AG08395 (cell line): ENCODE data around the gene ZCCHC4.

Experiments
- DNase-seq: peaks from one replicate; pipeline ENCODE4 v3.0.0; 2012; ENCODE audit warnings: mixed read lengths, low spot score

Gene ZCCHC4

DNA sequence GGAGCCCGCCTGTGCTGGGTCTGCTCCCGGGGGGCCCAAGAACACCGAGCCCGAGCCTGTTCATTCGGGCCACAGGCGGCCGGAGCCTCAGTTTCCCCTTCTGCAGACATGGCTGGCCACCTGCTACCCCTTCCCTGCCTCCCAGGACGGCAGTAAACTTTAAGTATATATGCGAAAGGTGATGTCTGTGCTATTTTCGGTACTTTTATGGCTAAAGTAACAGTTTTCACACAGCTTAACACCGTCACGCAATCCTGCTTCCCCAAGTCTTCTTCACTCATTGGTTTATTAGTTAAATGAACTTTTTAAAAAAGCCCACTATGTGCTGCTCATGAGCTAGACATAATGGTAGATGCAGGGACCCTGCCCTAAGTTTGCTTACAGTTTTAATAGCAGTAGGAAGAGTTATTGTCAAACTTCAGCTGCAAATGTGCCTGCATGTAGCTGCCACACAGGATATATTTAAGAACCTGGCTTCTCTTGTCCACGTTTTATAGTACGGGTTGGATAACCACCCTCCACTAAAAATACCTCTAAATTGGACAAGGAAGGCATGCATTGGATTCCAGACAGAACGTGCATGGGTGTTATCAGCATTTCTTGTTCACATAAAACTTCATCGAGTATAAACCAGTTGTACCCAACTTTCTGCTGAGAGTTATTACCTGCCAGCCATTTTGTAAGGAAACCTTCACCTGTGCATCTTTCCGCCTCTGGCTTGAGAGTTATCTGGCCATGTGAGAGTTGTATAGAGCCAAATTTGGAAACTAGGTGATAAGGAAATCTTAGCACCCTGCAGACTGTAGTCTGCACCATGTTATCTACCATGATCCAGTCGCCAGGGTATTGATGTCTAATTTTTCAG lies 65.2 kb downstream of the ZCCHC4 start:
- no peak for DNase-seq

DNA sequence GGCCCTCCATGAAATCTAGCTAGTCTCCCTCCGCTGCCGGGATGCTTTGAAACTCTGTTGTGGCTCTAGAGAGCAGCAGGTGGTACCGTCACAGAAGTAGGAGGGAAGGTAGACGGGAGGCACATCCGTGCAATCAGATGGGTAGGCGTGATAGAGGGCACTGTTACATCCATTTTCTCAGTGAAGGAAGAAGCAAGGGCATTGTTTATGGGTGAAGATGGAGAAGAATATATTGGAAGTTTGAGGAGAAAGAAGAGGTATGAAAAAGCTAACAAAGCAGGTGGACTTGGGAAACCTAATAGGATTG lies 65.8 kb downstream of the ZCCHC4 start:
- no peak for DNase-seq

DNA sequence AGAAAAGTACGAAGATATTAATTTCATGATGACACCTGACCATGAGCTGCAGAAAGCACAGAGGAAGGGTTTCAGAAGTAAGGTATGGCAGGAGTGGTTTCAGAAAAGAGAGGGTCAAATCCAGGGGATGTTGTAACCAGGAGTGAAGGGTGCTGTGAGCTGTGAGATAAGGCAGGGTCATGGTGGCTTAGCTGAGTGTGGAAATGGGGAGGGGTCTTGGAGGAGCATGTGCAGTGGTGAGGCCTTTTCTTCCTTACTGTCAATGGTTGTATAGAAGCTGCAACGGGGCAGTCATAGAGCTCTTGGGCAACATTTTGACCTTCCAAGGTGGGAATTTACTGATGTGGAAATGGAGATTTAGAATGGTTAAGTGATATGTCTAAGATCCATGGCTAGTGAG lies 67.0 kb downstream of the ZCCHC4 start:
- no peak for DNase-seq

DNA sequence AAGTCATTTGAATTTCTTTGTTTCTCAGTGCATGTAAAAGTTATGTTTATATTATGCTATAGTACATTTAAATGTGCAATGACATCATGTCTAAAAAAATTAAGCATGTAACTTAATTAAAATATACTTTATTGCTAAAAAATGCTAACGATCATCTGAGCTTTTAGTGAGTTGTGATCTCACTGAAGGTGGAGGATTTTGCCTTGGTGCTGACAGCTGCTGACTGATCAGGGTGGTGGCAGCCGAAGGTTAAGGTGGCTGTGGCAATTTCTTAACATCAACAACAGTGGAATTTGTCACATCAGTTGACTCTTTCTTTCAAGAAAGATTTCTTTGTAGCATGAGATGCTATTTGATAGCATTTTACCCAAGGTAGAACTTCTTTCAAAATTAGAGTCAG lies 71.1 kb downstream of the ZCCHC4 start:
- no peak for DNase-seq

DNA sequence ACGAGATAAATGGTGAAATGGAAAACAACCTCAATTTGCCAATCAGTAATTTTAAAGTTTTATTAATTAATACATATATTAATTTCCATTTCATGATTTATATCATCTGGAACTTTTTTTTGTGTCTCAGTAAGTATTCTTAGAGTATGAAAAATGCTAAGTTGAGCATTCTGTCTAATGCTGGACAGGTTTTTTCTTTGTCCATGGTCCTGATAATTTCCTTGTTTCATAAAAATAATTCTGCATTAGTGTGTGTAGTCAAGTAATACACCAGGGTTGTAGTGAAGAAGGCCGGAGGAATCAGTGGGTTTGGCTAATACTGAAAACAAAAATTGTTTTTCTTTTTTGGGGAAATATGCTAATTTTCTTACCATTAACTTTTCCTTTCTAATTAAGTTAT lies 74.4 kb downstream of the ZCCHC4 start:
- no peak for DNase-seq

DNA sequence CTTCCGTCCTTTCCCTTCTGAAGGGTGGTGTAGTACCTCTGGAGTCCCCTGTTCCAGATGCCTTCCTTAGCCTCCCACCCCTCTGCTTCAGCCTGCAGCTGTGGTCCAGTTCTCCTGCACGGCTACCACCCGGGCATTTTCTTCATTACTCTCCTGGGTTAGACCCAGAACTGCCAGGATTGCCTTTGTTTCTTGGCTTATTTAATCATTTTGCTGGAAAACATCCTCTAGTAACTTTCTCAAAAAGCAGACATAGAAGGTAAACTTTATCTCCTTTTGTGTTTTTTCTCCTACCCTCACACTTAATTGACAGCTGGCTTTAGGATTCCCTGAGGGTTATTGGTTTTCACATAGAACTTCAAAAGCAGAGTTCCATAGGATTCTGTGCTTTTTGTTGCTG lies 84.7 kb downstream of the ZCCHC4 start:
- no peak for DNase-seq

DNA sequence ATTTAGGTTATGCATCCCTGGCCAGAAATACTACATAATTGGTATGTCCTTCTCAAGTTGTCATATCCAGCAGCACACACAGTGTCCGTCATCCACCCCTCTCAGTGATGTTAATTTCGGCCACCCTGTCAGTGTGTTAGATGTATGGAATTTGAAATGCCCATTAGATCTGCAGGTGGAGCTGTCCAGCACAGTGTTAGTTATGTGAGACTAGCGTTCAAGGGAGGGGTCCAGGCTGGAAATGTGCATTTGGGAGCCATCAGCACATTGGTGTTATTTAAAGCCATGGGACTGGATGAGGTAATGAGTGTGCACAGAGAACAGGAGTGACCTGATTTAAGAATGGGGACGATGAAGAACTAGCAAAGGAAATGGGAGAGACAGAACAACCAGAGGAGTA lies 86.9 kb downstream of the ZCCHC4 start:
- no peak for DNase-seq

DNA sequence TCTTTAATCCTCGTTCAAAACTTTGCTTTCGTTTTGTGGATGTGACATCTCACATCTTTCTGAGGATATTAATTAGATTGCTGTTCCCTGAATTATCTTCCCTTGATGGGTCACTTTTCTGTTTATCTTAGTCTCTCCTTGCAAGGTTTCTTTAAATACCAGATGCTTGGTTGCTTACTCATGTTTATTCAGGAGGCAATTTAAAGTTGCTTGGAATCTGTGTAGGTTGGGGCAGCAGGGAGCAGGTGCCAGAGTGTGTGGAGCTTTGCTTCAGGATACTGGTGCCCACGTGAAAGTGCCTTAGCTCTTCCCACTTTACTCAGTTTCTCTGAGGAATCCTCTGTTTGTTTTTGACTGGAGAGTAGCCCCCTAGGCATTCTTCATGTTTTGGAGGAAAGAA lies 88.5 kb downstream of the ZCCHC4 start:
- DNase-seq, result no peak

DNA sequence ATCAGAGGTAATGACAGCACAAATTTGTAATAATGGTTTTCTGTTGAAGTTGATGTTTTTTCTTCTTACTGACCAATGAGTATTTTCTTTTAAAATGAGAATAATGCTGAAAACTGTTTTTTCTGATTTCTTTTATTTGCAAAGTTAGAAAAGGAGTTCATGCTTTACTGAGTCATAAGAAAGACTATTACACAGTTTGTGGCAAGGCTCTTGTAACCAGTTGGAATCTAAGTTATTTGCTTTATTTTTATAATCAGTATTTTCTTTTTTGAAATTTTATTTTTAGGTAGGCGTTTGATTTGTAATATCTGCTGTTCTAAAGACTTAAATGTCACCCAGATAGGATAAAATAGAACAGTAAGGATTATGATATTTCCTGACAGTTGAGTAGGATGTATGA lies 89.9 kb downstream of the ZCCHC4 start:
- DNase-seq, result no peak

DNA sequence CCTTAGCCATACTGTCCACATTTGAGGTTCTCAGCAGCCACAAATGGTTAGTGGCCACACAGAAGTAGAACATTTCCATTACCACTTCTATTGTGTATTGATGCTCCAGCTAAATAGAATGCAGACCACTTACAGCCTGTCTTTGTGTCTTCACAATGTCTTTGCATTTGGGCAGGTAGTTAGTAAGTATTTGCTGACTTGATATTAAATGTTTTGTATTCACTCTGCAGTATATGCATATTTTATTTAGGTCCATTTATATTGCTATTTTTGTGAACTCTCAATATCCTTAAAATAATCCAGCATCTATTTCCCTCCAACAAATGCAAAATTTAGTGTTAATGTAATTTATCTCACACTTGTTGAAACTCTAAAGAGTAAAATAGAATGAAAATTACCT lies 91.1 kb downstream of the ZCCHC4 start:
- DNase-seq, result no peak

DNA sequence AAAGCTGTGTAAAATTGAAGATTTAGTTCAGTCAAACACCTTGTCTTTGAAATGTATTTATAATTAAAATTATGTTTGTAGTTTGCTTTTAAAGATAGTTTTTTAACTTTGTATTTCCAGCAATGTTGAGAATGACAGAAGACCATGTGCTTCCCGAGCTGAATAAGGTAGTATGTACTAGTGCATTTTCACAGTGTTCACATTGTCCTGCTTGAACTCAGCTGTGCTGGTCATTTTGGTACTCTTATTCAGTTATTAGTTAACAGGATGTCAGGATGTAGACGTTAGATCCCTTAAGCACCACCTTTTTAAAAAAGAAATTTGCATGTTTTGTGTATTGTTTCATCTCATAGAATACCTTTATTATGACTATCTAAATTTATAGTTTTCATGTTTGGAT lies 92.9 kb downstream of the ZCCHC4 start:
- DNase-seq, result no peak

DNA sequence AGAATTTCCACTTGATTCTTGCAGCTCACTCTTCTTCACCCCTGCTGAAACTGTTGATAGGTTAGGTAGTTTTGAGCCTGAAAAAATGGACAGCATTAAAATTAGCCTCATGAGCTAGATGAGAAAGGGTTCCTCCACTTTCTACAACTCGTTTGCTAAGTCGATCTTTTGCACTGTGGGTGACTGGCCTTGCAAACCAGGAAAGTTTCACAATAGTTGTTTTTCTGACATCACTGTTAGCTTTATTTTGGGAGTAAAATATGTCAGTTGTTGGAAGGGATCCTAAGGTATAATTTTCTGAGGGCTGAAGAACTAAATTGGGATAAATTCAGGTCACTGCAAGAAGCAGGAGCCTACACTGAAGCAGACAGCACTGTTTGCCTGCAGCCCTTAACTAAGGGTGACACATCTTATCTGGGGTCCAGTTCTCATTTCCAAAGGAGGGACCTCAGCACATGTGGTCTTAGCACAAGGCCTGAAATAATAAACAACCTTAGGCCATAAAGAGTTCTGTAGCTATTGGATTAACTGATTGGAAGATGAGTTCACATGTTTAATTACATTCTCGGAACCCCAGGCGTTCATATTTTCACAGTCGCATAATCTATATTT lies 93.6 kb downstream of the ZCCHC4 start:
- DNase-seq, result no peak

DNA sequence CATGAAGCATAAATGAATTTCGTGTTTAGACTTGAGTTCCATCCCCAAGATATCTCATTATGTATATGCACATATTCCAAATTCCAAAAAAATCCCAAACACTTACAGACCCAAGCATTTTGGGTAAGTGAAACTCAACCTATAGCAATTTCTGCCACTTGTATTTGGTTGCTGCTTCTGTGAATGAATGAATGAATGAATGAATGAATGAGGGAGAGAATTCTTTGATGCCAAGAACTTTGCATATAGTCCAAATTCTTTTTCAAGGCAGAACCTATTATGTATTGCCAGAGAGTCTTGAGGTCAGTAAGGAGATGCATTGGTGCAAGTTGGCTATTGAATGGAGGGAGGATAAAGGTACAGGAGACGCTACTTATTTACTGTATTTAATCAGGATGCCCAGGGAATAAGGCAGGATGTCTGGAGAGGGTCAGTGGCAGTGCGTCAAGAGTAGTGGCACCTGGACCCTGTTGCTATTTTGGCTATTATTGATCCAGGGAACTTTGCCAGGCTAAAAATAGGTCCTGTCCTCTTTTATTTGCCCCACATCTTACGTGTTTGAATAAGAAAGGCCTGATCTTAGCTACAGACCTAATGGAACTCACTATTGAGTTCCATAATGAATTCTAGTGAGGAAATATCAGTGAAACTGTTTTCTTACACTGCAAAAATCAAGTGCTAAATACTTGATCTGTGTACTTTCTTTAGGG lies 98.4 kb downstream of the ZCCHC4 start:
- DNase-seq, result no peak

DNA sequence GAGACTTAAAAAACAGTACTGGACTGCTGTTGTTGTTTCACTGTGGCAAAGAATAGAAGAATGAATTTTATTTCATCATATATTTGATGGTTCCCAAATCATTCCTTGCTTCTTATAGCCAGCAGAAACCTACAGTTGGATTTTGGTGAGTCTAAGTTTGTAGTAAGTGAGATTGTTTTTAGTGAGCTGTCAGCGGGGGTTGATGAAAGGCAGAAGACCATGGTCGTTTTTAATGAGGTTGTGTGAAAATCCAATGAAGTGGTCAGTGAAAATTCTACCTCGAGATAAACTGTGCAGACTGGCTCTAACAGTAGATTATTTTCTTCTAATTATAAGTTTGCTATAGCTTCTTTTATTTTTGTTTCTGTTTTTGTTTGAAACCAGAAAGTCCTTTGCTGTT lies 100.7 kb downstream of the ZCCHC4 start:
- DNase-seq, result no peak

DNA sequence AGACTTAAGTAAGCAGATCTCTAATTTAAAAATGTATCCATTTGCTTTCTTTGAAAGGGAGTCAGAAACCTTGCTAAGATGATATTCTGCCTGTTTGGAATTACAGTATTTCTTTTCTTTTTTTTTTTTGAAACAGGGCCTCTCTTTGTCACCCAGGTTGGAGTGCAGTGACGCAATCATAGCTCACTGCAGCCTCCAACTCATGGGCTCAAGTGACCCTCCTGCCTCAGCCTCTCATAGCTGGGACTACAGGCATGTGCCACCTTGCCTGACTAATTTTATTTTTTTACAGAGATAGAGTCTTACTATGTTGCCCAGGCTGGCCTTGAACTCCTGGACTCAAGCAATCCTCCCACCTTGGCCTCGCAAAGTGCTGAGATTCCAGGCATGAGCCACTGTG lies 104.4 kb downstream of the ZCCHC4 start:
- no peak for DNase-seq
